Non-pigmented ciliary epithelial cell (primary cell): Measurements from ENCODE around the gene F10.

Experiments used
- DNase-seq: peaks from one replicate; pipeline ENCODE4 v3.0.0-alpha.2; 2010; ENCODE audit warnings: low read depth

F10 gene

DNA sequence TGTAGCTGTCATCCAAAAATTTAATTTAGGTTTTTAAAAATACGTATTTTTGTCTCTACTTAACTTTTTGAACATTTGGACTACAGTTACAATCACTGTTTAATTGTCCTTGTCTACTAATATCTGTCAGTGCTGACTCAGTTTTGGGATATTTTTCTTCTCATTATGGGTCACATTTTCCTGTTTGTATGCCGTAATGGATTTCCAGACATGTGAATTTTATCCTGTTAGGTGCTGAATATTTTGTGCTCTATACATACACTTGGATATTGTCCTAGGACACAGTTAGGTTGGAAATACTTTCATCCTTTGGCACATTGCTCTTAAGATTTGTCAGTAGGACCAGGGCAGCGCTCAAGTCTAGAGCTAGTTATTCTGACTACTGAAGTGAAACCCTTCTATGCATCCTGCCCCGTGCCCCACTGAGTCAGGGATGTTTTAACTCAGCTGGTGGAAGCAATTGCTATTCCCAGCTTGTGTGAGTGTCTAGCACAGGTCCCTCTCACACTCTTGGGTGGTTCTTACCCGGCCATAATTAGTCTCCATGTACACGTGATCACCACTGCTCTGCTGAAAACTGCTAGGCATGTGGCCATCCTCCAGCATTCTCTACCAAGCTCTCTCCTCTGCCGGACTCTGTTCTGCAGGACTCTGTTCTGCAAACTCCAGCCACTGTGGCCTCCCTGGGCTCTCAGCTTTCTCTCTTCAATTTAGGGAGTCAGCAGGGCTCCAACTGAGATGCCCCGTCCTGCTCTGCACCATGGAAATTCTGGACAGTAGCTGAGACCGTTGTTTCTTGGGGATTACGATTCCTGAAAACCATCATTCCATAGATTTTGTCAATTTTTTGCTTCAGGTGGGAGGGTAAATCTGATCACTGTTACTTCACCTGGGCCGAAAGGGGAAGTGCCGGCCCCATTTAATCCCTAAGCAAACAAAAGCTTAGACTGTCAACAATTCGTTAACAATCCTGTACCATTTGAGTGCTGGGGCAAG, 47.0 kb downstream of the F10 start:
- DNase-seq, result no peak

- no peak for DNase-seq
These were observed 47.9 kb downstream of the F10 start for GRCh38 chr13:113170511-113170910.

GRCh38 chr13:113171250-113172125, 48.9 kb downstream of the F10 start:
- DNase-seq, result no peak

- no peak for DNase-seq
These were observed 49.9 kb downstream of the F10 start for GRCh38 chr13:113172419-113172926.

DNA sequence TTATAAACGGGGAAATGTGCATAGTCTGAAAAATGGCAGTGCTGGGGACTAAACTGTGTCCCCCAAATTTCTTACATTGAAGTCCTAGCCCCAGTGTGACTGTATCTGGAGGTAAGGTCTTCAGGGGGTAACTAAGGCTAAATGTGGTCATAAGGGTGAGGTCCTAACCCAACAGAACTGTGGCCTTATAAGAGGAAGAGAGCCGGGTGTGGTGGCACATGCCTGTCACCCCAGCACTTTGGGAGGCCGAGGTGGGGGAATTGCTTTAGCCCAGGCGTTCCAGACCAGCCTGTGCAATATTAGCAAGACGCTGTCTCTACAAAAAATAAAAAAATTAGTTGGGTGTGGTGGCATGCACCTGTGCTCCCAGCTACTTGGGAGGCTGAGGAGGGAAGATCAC, 53.7 kb downstream of the F10 start:
- no peak for DNase-seq

- no peak for DNase-seq
These were observed 54.2 kb downstream of the F10 start for GRCh38 chr13:113176822-113177221.

- peak; percentile 96 for DNase-seq
These were observed 55.7 kb downstream of the F10 start for GRCh38 chr13:113178070-113178895.

GRCh38 chr13:113178896-113179167, 56.2 kb downstream of the F10 start:
- no peak for DNase-seq

- DNase-seq, result no peak
These were observed 57.0 kb downstream of the F10 start for GRCh38 chr13:113179374-113180230.

GRCh38 chr13:113182046-113182445, 59.4 kb downstream of the F10 start:
- DNase-seq, result no peak

GRCh38 chr13:113183450-113184129, 61.0 kb downstream of the F10 start:
- no peak for DNase-seq

DNA sequence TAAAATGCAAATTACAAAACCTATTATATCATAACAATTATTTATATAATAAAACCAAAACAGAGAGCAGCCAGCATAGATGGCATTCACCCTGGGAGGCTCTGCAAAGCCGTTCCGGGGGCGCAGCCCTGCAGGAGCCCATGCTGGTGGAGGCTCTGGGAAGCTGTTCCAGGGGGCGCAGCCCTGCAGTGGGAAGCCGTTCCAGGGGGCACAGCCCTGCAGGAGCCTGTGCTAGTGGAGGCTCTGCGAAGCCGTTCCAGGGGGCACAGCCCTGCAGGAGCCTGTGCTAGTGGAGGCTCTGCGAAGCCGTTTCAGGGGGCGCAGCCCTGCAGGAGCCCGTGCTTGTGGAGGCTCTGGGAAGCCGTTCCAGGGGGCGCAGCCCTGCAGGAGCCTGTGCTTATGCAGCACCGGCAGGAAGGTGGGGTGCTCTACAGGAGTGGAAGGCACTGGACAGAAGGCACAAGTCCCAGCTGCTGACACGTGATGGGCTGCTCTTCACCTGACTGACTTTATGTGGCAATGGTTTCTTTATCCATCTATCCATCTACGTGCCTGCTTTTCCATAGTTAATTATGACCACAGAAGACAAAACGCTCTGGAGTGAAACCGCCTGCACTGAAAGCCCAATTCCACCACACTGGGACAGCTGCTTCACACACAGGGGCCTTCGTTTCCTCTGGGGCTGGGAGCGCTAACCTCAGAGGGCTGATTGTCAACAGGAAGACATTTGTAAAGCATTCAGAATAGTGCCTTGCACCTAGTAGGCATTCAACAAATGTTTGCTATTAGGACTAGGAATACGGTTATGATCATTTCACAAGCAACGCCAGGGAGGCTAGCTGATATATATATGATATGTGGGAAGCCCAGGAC, 62.2 kb downstream of the F10 start:
- DNase-seq, result no peak

GRCh38 chr13:113186061-113186900, 63.7 kb downstream of the F10 start:
- no peak for DNase-seq

DNA sequence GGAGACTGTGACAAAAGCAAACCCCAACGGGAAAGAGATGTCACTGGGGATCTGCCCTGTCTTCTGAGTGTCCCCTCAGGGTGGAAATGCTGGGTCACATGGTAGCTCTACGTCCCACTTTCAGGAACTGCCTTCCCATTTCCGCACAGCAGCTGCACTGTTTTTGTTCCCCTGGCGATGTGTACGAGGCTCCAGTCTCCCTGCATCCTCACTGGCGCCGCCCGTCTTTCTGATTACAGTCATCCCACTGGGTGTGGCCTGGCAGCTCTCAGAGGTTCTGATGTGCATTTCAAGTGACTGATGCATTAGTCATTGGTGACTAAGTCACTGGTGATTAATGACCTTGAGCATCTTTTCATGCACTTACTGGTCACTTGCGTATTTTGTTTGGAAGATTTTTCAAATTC, 64.7 kb downstream of the F10 start:
- DNase-seq, result peak; percentile 98

- DNase-seq, result no peak
These were observed 65.5 kb downstream of the F10 start for GRCh38 chr13:113187883-113188665.

DNA sequence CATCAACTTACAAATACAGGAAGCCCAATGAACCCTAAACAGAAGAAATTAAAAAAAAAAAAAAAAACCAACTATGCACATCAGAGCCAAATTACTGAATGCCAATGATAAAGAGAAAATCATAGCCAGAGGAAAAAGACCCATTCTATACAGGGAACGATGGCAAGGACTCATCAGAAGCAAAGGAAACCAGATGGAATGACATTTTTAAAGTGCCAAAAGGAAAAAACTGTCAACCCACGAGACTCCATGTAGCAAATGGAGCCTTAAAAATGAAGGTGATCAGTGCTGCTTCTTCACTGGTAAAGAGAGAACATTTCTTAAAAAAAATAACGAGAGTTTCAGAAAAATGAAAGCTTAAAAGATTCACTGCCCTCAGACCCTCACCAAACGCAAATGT, 67.6 kb downstream of the F10 start:
- no peak for DNase-seq

DNA sequence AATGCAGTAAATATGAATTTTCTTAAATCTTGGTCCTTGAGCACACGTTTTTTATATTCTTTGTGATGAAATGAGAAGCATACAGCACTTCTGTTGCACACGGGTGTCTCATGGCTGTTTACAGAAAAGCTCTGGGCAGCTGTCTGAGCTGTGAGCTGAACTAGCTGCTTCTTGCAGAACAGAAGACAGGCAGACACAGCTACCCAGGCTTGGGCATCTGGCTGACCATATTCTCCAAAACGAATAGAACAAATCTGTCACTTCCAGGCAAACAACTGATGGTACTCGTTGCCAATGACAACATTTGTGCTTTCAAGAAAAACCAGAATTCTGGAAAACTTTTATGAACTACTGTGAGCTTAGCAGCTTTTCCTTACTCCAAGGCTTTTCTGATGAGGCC, 69.7 kb downstream of the F10 start:
- DNase-seq, result no peak

DNA sequence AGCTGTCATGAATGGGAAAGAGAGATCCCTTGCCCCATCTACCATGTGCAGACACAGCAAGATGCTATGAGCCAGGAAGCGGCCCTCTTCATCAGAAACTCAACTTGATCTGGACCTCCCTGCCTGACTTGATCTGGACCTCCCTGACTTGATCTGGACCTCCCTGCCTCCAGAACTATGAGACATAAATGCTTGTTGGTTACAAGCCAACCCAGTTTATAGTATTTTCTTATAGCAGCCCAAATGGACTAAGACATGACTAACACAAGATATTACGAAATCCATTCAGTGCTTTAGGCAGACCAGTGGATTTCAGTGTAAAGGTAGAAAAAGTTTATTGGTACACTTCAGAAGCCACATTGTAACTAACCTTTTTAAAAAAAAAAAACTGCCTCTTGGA, 70.3 kb downstream of the F10 start:
- DNase-seq, result no peak
